ENCODE results near the gene ZNF682. TPM values are rescaled to one million over a fixed set of nuclear protein-coding genes. Genes with fewer than 3 reads are reported as not detected.

The ZNF682 gene
- total RNA-seq, 4 donors from 2014 or later = 3.1 to 11.6 (median 6.4) TPM

DNA sequence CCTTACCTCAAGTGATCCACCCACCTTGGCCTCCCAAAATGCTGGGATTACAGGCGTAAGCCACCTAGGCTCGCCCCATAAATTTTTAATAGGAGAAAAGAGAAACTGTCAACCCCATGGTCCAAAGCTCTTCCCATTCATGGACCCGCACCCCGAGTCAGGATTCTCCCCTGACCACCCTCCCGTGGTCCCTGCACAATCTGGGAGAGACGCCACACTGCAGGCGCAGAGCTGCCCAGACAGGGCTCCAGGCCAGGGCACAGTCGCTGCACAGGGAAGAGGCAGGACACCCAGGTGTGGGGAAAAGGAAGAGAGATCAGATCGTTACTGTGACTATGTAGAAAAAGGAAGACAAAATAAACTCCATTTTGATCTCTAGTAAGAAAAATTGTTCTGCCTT lies 84.1 kb downstream of the ZNF682 start:
- TF ChIP-seq POLR2AphosphoS5 (IDR thresholded peaks at IDR 0.05) (no peak), POLR2A (IDR thresholded peaks at IDR 0.05) (no peak), EP300 (IDR thresholded peaks at IDR 0.05) (no peak)
- TF ChIP-seq, protein P1, sequence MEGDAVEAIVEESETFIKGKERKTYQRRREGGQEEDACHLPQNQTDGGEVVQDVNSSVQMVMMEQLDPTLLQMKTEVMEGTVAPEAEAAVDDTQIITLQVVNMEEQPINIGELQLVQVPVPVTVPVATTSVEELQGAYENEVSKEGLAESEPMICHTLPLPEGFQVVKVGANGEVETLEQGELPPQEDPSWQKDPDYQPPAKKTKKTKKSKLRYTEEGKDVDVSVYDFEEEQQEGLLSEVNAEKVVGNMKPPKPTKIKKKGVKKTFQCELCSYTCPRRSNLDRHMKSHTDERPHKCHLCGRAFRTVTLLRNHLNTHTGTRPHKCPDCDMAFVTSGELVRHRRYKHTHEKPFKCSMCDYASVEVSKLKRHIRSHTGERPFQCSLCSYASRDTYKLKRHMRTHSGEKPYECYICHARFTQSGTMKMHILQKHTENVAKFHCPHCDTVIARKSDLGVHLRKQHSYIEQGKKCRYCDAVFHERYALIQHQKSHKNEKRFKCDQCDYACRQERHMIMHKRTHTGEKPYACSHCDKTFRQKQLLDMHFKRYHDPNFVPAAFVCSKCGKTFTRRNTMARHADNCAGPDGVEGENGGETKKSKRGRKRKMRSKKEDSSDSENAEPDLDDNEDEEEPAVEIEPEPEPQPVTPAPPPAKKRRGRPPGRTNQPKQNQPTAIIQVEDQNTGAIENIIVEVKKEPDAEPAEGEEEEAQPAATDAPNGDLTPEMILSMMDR (IDR thresholded peaks at IDR 0.05) = no peak
- no peak for DNase-seq (ENCODE audit: low spot score in 2 of 2)
- Histone ChIP-seq H3K36me3 (no peaks in the 10 kb centered on the region), H3K4me1 (no peaks in the 10 kb centered on the region), H3K9me3 (no peaks in the 10 kb centered on the region), H3K4me3 (no peak overlapping the region), H3K27ac (no peak overlapping the region), H3K27me3 (no peaks in the 10 kb centered on the region)
- 79% methylated on average over 9 of the region's 9 CpGs for WGBS

Other genes with a start within 250 kb of the ZNF682 start
- 10 to 100 TPM; 29.1 to 72.7 (median 48.8) TPM for gene ZNF506, start 217.8 kb downstream of the ZNF682 start, total RNA-seq
- gene ZNF253, start 173.6 kb downstream of the ZNF682 start, total RNA-seq = 10 to 100 TPM in 2 of 4 donors, 1 to 10 TPM in 2; 5.0 to 16.7 (median 8.8) TPM
- gene ZNF93, start 138.6 kb downstream of the ZNF682 start, total RNA-seq = 10 to 100 TPM in 1 of 4 donors, 1 to 10 TPM in 3; 6.0 to 12.5 (median 7.2) TPM
- gene ZNF90, start 38.5 kb upstream of the ZNF682 start, total RNA-seq = 1 to 10 TPM in 3 of 4 donors, under 1 TPM in 1; 0.65 to 6.1 (median 3.9) TPM
- gene ZNF486, start 127.7 kb upstream of the ZNF682 start, total RNA-seq = 1 to 10 TPM; 4.2 to 8.9 (median 5.7) TPM

Data from suprapubic skin (tissue), 4 donors.